ENCODE measurements around the gene RPS23. TPM values are rescaled to one million over a fixed set of nuclear protein-coding genes. Genes with fewer than 3 reads are reported as not detected.

Gene RPS23
- 1,103 TPM for total RNA-seq
- long read RNA-seq, transcript RPS23-203 (3 exons, 576 nt), result minor isoform, 8 of 171 reads
- long read RNA-seq, transcript RPS23-201 (4 exons, 3,437 nt), result major isoform, 151 of 171 reads
- long read RNA-seq, partial matches to known transcripts, result 2 of 171 reads
- long read RNA-seq, other reads (novel, unspliced or antisense), result 10 of 171 reads

DNA sequence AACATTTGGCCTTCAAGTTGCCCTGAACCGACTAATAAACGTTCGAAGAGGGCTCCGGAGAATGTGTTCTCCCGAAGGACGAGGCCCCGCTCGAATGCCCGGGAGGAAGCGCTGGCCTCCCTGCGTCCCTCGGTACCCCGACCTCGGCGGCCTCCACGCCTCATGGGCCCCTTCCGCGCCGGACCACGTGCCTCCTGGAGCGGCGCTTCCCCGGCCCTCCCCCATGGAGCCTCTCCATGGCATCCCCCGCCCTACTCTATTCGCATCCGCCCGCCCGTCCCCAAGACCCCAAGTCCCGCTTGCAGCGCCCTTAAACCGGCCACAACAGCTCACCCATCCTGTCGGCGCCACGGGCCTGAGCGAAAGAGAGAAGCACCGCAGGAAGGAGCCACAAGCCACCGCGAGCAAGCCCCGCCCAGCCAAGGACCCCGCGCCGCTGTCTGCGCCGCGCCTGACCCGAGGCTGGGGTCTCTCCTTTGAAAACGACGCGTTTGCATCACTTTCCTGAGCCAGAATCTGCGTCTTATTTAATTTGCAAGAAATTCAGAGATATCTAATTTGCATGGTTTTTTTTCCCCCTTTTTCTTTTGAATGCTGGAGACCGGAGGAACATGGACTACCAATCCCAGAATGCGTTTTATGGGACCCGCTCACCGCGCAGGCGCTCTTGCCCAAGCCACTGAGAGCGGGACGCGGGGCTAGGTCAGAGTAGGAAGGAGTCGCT lies at the start of gene RPS23:
Gene RPS23, minus strand, starts transcription at position 368 of the 724 bp plus-strand sequence. Its CDS starts 31 bp downstream, at position 337.
- H3K27ac ChIP-seq (replicated peaks), result peak within 1 kb of the TSS; percentile 94
- H3K27me3 ChIP-seq (ENCODE audit: low read depth), result no peaks in the 10 kb centered on the region
- H3K9me3 ChIP-seq (replicated peaks), result no peaks in the 10 kb centered on the region
- peak; percentile 91 for DNase-seq
- peak within 1 kb of the TSS; percentile 94 for H3K4me3 ChIP-seq
- TF ChIP-seq CTCF (IDR thresholded peaks at IDR 0.05; ENCODE audit: borderline replicate concordance), result no peak
- peaks cover 32% of the 10 kb centered on the region for H3K36me3 ChIP-seq
- peaks cover 38% of the 10 kb centered on the region for H3K4me1 ChIP-seq
- intact Hi-C loops (cut with micrococcal nuclease), result no loop called here

- H3K4me1 ChIP-seq, result peaks cover 19% of the 10 kb centered on the region
- no peaks in the 10 kb centered on the region for H3K27me3 ChIP-seq (ENCODE audit: low read depth)
- H3K4me3 ChIP-seq, result no peak overlapping the region
- no peaks in the 10 kb centered on the region for H3K9me3 ChIP-seq (replicated peaks)
- intact Hi-C loops (cut with micrococcal nuclease), result no loop called here
- H3K27ac ChIP-seq (replicated peaks), result no peak overlapping the region
- no peak for DNase-seq
- H3K36me3 ChIP-seq, result no peaks in the 10 kb centered on the region
- no peak for TF ChIP-seq CTCF (IDR thresholded peaks at IDR 0.05; ENCODE audit: borderline replicate concordance)
Measured at GRCh38 chr5:82327941-82328340, 49.8 kb upstream of the RPS23 start.

- H3K36me3 ChIP-seq, result no peaks in the 10 kb centered on the region
- no peaks in the 10 kb centered on the region for H3K27me3 ChIP-seq (ENCODE audit: low read depth)
- H3K4me3 ChIP-seq, result no peak overlapping the region
- intact Hi-C loops (cut with micrococcal nuclease), result no loop called here
- H3K27ac ChIP-seq (replicated peaks), result no peak overlapping the region
- TF ChIP-seq CTCF (IDR thresholded peaks at IDR 0.05; ENCODE audit: borderline replicate concordance), result no peak
- peaks cover under 1% of the 10 kb centered on the region for H3K4me1 ChIP-seq
- H3K9me3 ChIP-seq (replicated peaks), result no peaks in the 10 kb centered on the region
- DNase-seq, result no peak
Measured at GRCh38 chr5:82325996-82326395, 47.8 kb upstream of the RPS23 start.

GRCh38 chr5:82325155-82325554 lies 47.0 kb upstream of the RPS23 start:
- Histone ChIP-seq H3K36me3 (no peaks in the 10 kb centered on the region), H3K27ac (replicated peaks) (no peak overlapping the region), H3K27me3 (ENCODE audit: low read depth) (no peaks in the 10 kb centered on the region), H3K9me3 (replicated peaks) (no peaks in the 10 kb centered on the region), H3K4me1 (no peaks in the 10 kb centered on the region), H3K4me3 (no peak overlapping the region)
- no peak for TF ChIP-seq CTCF (IDR thresholded peaks at IDR 0.05; ENCODE audit: borderline replicate concordance)
- DNase-seq, result no peak
- intact Hi-C loops (cut with micrococcal nuclease), result no loop called here

- TF ChIP-seq CTCF (IDR thresholded peaks at IDR 0.05; ENCODE audit: borderline replicate concordance), result no peak
- H3K27me3 ChIP-seq (ENCODE audit: low read depth), result no peaks in the 10 kb centered on the region
- no peaks in the 10 kb centered on the region for H3K4me1 ChIP-seq
- no peaks in the 10 kb centered on the region for H3K9me3 ChIP-seq (replicated peaks)
- no peak overlapping the region for H3K27ac ChIP-seq (replicated peaks)
- no peak for DNase-seq
- H3K36me3 ChIP-seq, result no peaks in the 10 kb centered on the region
- H3K4me3 ChIP-seq, result no peak overlapping the region
- intact Hi-C loops (cut with micrococcal nuclease), result no loop called here
Measured at GRCh38 chr5:82320966-82321365, 42.8 kb upstream of the RPS23 start.
